PC-3 (cell line): ENCODE data around the gene BLCAP. TPM values are rescaled to one million over a fixed set of nuclear protein-coding genes. Genes with fewer than 3 reads are reported as not detected.
A peak's percentile ranks its signal among the peaks of the same experiment; 100 is the strongest.

Experiments
- ATAC-seq: fragments of 200-7000 bp; cut with Tn5 transposase; 2 replicates; pipeline ENCODE4 v1.9.1; 2020; ENCODE audit warnings: mild to moderate bottlenecking, moderate library complexity
- BruUV-seq: library from RNA; stranded (reverse); fragments of 400-500 nt; replicated peaks from 2 replicates; lab custom pipeline; 2021; lab: Mats Ljungman, UMichigan
- CTCF ChIA-PET: fragments of 300-600 bp; sonication (Branson Sonifier 250); formaldehyde crosslinking; loops from one replicate; lab custom pipeline; 2022; ENCODE audit warnings: antibody characterized with exemption; lab: Charles Lee
- POLR2A ChIA-PET: fragments of 300-600 bp; sonication (Branson Sonifier 250); formaldehyde crosslinking; loops from one replicate; lab custom pipeline; 2022; ENCODE audit warnings: antibody characterized with exemption; ENCODE audit not compliant: unreplicated experiment; lab: Charles Lee
- DNase-seq: peaks from one replicate; pipeline ENCODE4 v3.0.0-alpha.2; 2015
- H2AFZ ChIP-seq: fragments of 300-600 bp; sonication (generic); 2 replicates; pipeline ENCODE4 v1.6.0; 2016; ENCODE audit warnings: antibody characterized with exemption, low read length
- H3F3A ChIP-seq: fragments of 300-600 bp; sonication (generic); one replicate; pipeline ENCODE4 v1.6.0; 2017; ENCODE audit warnings: antibody characterized with exemption, low read length, control low read depth, mild to moderate bottlenecking; ENCODE audit not compliant: unreplicated experiment
- H3K27ac ChIP-seq: fragments of 300-600 bp; sonication (generic); 2 replicates; pipeline ENCODE4 v1.5.1; 2016; ENCODE audit warnings: mild to moderate bottlenecking, low read length
- H3K27me3 ChIP-seq: fragments of 300-600 bp; sonication (generic); 2 replicates; pipeline ENCODE4 v1.6.1; 2016; ENCODE audit warnings: low read length, mixed read lengths
- H3K36me3 ChIP-seq: fragments of 300-600 bp; sonication (generic); 2 replicates; pipeline ENCODE4 v1.6.1; 2016; ENCODE audit warnings: low read depth, mixed run types, low read length, mixed read lengths
- H3K4me1 ChIP-seq: fragments of 300-600 bp; sonication (generic); 2 replicates; pipeline ENCODE4 v1.5.1; 2016; ENCODE audit warnings: low read length; ENCODE audit not compliant: insufficient read depth
- H3K4me2 ChIP-seq: fragments of 300-600 bp; sonication (generic); 2 replicates; pipeline ENCODE4 v1.6.0; 2016; ENCODE audit warnings: low read length
- H3K4me3 ChIP-seq: fragments of 300-600 bp; sonication (generic); 2 replicates; pipeline ENCODE4 v1.5.1; 2016; ENCODE audit warnings: mild to moderate bottlenecking, low read length, mixed read lengths
- H3K79me2 ChIP-seq: fragments of 300-600 bp; sonication (generic); 2 replicates; pipeline ENCODE4 v1.6.1; 2017; ENCODE audit warnings: low read length, mixed read lengths
- H3K9ac ChIP-seq: fragments of 300-600 bp; sonication (generic); 2 replicates; pipeline ENCODE4 v1.6.0; 2016; ENCODE audit warnings: mild to moderate bottlenecking, low read length
- H3K9me2 ChIP-seq: fragments of 300-600 bp; sonication (generic); replicated peaks from 2 replicates; pipeline ENCODE4 v1.6.1; 2016; ENCODE audit warnings: mixed run types, low read length, mixed read lengths
- H3K9me3 ChIP-seq: fragments of 300-600 bp; sonication (generic); 2 replicates; pipeline ENCODE4 v1.6.1; 2016; ENCODE audit warnings: low read length, mixed read lengths
- H4K20me1 ChIP-seq: fragments of 300-600 bp; sonication (generic); 2 replicates; pipeline ENCODE4 v1.6.1; 2016; ENCODE audit warnings: low read length, mixed read lengths
- CTCF ChIP-seq: fragments of 300-600 bp; sonication (generic); conservative IDR thresholded peaks from 2 replicates; pipeline ENCODE4 v1.5.1; 2017; ENCODE audit warnings: antibody characterized with exemption, low read depth, mild to moderate bottlenecking, low read length
- EZH2 ChIP-seq: fragments of 300-600 bp; sonication (generic); IDR thresholded peaks from one replicate; pipeline ENCODE4 v1.6.1; 2017; ENCODE audit warnings: antibody characterized with exemption, mild to moderate bottlenecking, low read length; ENCODE audit not compliant: unreplicated experiment
- EZH2phosphoT487 ChIP-seq: fragments of 300-600 bp; sonication (generic); IDR thresholded peaks from 2 replicates; pipeline ENCODE4 v1.6.1; 2018; ENCODE audit warnings: mild to moderate bottlenecking, antibody characterized with exemption, low read length, borderline replicate concordance
- intact Hi-C: fragments of 100-400 bp; cut with micrococcal nuclease; formaldehyde crosslinking; loops from 2 replicates; pipeline ENCODE4 v1.9.0; 2023
- total RNA-seq: library from RNA; depleted of rRNA; stranded (reverse); fragments of >200 nt; gene quantifications from 2 replicates; pipeline ENCODE4 v1.2.3, GENCODE V29; 2014

The BLCAP gene
- total RNA-seq, 1 experiment from 2014 or later: 100 TPM

GRCh38 chr20:37502654-37503053 lies 25.0 kb downstream of the BLCAP start:
- ChIA-PET POLR2A (no interaction called here), CTCF (interaction anchor here (0.7 to 1.0 kb wide), 2 partner anchors 24 to 220 kb away, joined by 3 to 4 read pairs; no protein-coding TSS in a partner anchor)
- H3K36me3 ChIP-seq: peaks cover 3% of the 10 kb centered on the region; the same call in 1 of the 2 replicates
- no peak for DNase-seq
- no peaks in the 10 kb centered on the region for H3K9me3 ChIP-seq
- intact Hi-C loops: loop anchor here (10.0 kb wide), 1 partner anchor 58 kb away; no protein-coding TSS in a partner anchor
- H3K79me2 ChIP-seq: no peaks in the 10 kb centered on the region
- TF ChIP-seq EZH2: no peak
- no peak for TF ChIP-seq EZH2phosphoT487
- no peak for TF ChIP-seq CTCF
- H4K20me1 ChIP-seq: no peaks in the 10 kb centered on the region
- BruUV-seq: no TSS peak
- no peak for ATAC-seq
- H3K4me1 ChIP-seq: peaks cover 11% of the 10 kb centered on the region
- H2AFZ ChIP-seq: no peak overlapping the region
- H3K4me2 ChIP-seq: no peak overlapping the region
- H3F3A ChIP-seq: no peaks in the 10 kb centered on the region
- no peak overlapping the region for H3K4me3 ChIP-seq
- no peaks in the 10 kb centered on the region for H3K9me2 ChIP-seq
- H3K27me3 ChIP-seq: no peaks in the 10 kb centered on the region
- no peak overlapping the region for H3K27ac ChIP-seq
- H3K9ac ChIP-seq: no peak overlapping the region

- intact Hi-C loops: loop anchor here (10.0 kb wide), 1 partner anchor 57 kb away; no protein-coding TSS in a partner anchor
- peak; percentile 31; the same call in 1 of the 2 replicates for ATAC-seq
Observed at GRCh38 chr20:37501940-37502339, 25.7 kb downstream of the BLCAP start.

More at GRCh38 chr20:37501940-37502339, 25.7 kb downstream of the BLCAP start:
- peaks cover 11% of the 10 kb centered on the region for H3K4me1 ChIP-seq
- TF ChIP-seq EZH2phosphoT487: no peak
- 0 out of 2 replicates have a peak, but pooled peaks have one; percentile 21 for TF ChIP-seq CTCF
- TF ChIP-seq EZH2: no peak
- peaks cover 3% of the 10 kb centered on the region; the same call in 1 of the 2 replicates for H3K36me3 ChIP-seq
- peak; percentile 22 for DNase-seq
- ChIA-PET CTCF (interaction anchor here (0.7 to 1.0 kb wide), 3 partner anchors 23 to 219 kb away, joined by 3 to 4 read pairs (median 3); no protein-coding TSS in a partner anchor), POLR2A (interaction anchor here (0.5 kb wide), 1 partner anchor 8 kb away, joined by 4 read pairs; no protein-coding TSS in a partner anchor)
- H2AFZ ChIP-seq: no peak overlapping the region
- H4K20me1 ChIP-seq: no peaks in the 10 kb centered on the region
- H3K79me2 ChIP-seq: no peaks in the 10 kb centered on the region
- H3K27ac ChIP-seq: no peak overlapping the region
- no peaks in the 10 kb centered on the region for H3F3A ChIP-seq
- no peaks in the 10 kb centered on the region for H3K27me3 ChIP-seq
- no TSS peak for BruUV-seq
- no peaks in the 10 kb centered on the region for H3K9me2 ChIP-seq
- H3K9ac ChIP-seq: no peak overlapping the region
- H3K4me3 ChIP-seq: no peak overlapping the region
- no peaks in the 10 kb centered on the region for H3K9me3 ChIP-seq
- H3K4me2 ChIP-seq: no peak overlapping the region
